Kidney (tissue), 14 donors: ENCODE data around the gene TRPM4. TPM values are rescaled to one million over a fixed set of nuclear protein-coding genes. Genes with fewer than 3 reads are reported as not detected.

Experiments
- DNase-seq, 5 donors: peaks; one replicate each; pipeline ENCODE4 v3.0.0-alpha.2; 2013 to 2020
- FAIRE-seq: peaks from 2 replicates; lab custom pipeline; 2012; peaks lifted over from hg19 to GRCh38; lab: Jason Lieb, UNC
- H3K27ac ChIP-seq, 2 donors: one replicate each; pipeline ENCODE4 v1.7.0; 2013; ENCODE audit warnings: low read depth in 2 of 2, low read length in 2 of 2, inconsistent platforms in 1 of 2
- H3K27me3 ChIP-seq: one replicate; pipeline ENCODE4 v1.7.1; 2013; ENCODE audit warnings: low read length, inconsistent platforms; ENCODE audit not compliant: control insufficient read depth, insufficient read depth
- H3K36me3 ChIP-seq, 3 donors: one replicate each; pipeline versions ENCODE4 v1.7.0 to v1.7.1; 2013; ENCODE audit warnings: low read length in 3 of 3, control low read depth in 1 of 3, inconsistent platforms in 1 of 3; ENCODE audit not compliant: insufficient read depth in 3 of 3, control insufficient read depth in 2 of 3
- H3K4me1 ChIP-seq, 3 donors: one replicate each; pipeline versions ENCODE4 v1.7.0 to v1.7.1; 2013; ENCODE audit warnings: low read length in 3 of 3, inconsistent platforms in 1 of 3, low read depth in 1 of 3; ENCODE audit not compliant: control insufficient read depth in 2 of 3, insufficient read depth in 2 of 3
- H3K4me3 ChIP-seq, 3 donors: one replicate each; pipeline versions ENCODE4 v1.7.0 to v1.8.1; 2013; ENCODE audit warnings: low read length in 3 of 3, control low read depth in 1 of 3, inconsistent platforms in 1 of 3
- H3K9ac ChIP-seq, 3 donors: one replicate each; pipeline versions ENCODE4 v1.7.0 to v1.7.1; 2013; ENCODE audit warnings: low read length in 3 of 3, control low read depth in 1 of 3, inconsistent platforms in 1 of 3
- H3K9me3 ChIP-seq, 3 donors: one replicate each; pipeline versions ENCODE4 v1.7.0 to v1.7.1; 2013; ENCODE audit warnings: low read length in 3 of 3, control low read depth in 1 of 3, inconsistent platforms in 1 of 3; ENCODE audit not compliant: control insufficient read depth in 2 of 3, insufficient read depth in 1 of 3
- CTCF ChIP-seq: IDR thresholded peaks from 3 replicates; pipeline ENCODE4 v1.5.1; 2012; ENCODE audit warnings: mild to moderate bottlenecking, moderate library complexity, borderline replicate concordance; ENCODE audit not compliant: insufficient read depth; ENCODE audit errors: extremely low read depth
- intact Hi-C: fragments of 100-400 bp; cut with DNase I; formaldehyde crosslinking; loops from one replicate; pipeline ENCODE4 v1.11.1; 2022
- polyA plus RNA-seq: library from polyadenylated mRNA; stranded (reverse); fragments of 350-450 nt; fragmentation: Illumina TruSeq; extraction: RNeasy Lipid Tissue Mini Kit (QIAGEN cat#74804); gene quantifications from one replicate; pipeline ENCODE4 v1.2.3, GENCODE V29; 2014; ENCODE audit warnings: low read depth, low replicate concordance; ENCODE audit not compliant: insufficient read depth
- total RNA-seq: library from RNA; stranded (reverse); fragmentation: NEBNext Ultra II Directional; extraction: Animal tissue kit (Norgen Biotek cat#: 25700); gene quantifications from one replicate; pipeline ENCODE4 v1.2.1, GENCODE V29; 2021
- donor health status: control.
- donor health status: control.
- donor health status: control.
- donor health status: control.
- donor health status: control.
- donor health status: DM: yes; HTN: yes; CAD: no.
- donor health status: Normal renal cell carcinoma (clear cell type).

TRPM4 gene
- total and polyA plus RNA-seq, 2 donors from 2014 or later: 47.6 to 89.1 TPM

GRCh38 chr19:49247676-49248075 is 90.1 kb downstream of the TRPM4 start:
- H3K36me3 ChIP-seq: no peaks in the 10 kb centered on the region
- H3K9me3 ChIP-seq: no peaks in the 10 kb centered on the region
- no peak for TF ChIP-seq CTCF
- FAIRE-seq (no peak), DNase-seq (no peak)
- no peak overlapping the region for H3K27ac ChIP-seq
- no peak overlapping the region for H3K9ac ChIP-seq
- intact Hi-C loops: no loop called here
- H3K4me1 ChIP-seq: no peaks in the 10 kb centered on the region
- no peak overlapping the region for H3K4me3 ChIP-seq
- no peaks in the 10 kb centered on the region for H3K27me3 ChIP-seq

GRCh38 chr19:49249933-49250332 is 92.3 kb downstream of the TRPM4 start:
- no peak overlapping the region for H3K27ac ChIP-seq
- H3K27me3 ChIP-seq: no peaks in the 10 kb centered on the region
- DNase-seq: no peak
- no peak overlapping the region for H3K9ac ChIP-seq
- H3K4me3 ChIP-seq: no peak overlapping the region
- no peaks in the 10 kb centered on the region for H3K4me1 ChIP-seq
- no peak for TF ChIP-seq CTCF
- H3K36me3 ChIP-seq: no peaks in the 10 kb centered on the region
- H3K9me3 ChIP-seq: no peaks in the 10 kb centered on the region
- no peak for FAIRE-seq
- intact Hi-C loops: no loop called here

- intact Hi-C loops: no loop called here
- H3K9ac ChIP-seq: no peak overlapping the region
- no peak overlapping the region for H3K4me3 ChIP-seq
- H3K4me1 ChIP-seq: no peaks in the 10 kb centered on the region
- H3K9me3 ChIP-seq: peaks cover 0 to 13% (median 4%) of the 10 kb centered on the region in 3 donors
- TF ChIP-seq CTCF: no peak
- H3K36me3 ChIP-seq: no peaks in the 10 kb centered on the region
- DNase-seq (no peak), FAIRE-seq (no peak)
- H3K27me3 ChIP-seq: no peaks in the 10 kb centered on the region
- H3K27ac ChIP-seq: no peak overlapping the region
These were observed 98.1 kb downstream of the TRPM4 start for GRCh38 chr19:49255674-49256073.

- no peak for FAIRE-seq
- intact Hi-C loops: no loop called here
- H3K9me3 ChIP-seq: peaks cover 0 to 13% (median 4%) of the 10 kb centered on the region in 3 donors
These were observed 99.1 kb downstream of the TRPM4 start for GRCh38 chr19:49256691-49257090.

More at GRCh38 chr19:49256691-49257090, 99.1 kb downstream of the TRPM4 start:
- Histone ChIP-seq H3K9ac (no peak overlapping the region), H3K36me3 (no peaks in the 10 kb centered on the region), H3K4me3 (no peak overlapping the region), H3K27me3 (no peaks in the 10 kb centered on the region), H3K4me1 (no peaks in the 10 kb centered on the region), H3K27ac (no peak overlapping the region)
- no peak for DNase-seq
- TF ChIP-seq CTCF: no peak
